HCT116 (cell line): ENCODE measurements around the gene C1orf116. TPM values are rescaled to one million over a fixed set of nuclear protein-coding genes. Genes with fewer than 3 reads are reported as not detected.
A peak's percentile ranks its signal among the peaks of the same experiment; 100 is the strongest.

ENCODE experiments used
- ATAC-seq: fragments of 200-7000 bp; cut with Tn5 transposase; 2 replicates; pipeline ENCODE4 v1.9.1; 2020; ENCODE audit warnings: mild to moderate bottlenecking, moderate library complexity
- BruUV-seq: library from RNA; stranded (reverse); fragments of 400-500 nt; replicated peaks from 2 replicates; lab custom pipeline; 2021; lab: Mats Ljungman, UMichigan
- CTCF ChIA-PET: fragments of 300-600 bp; sonication (Branson Sonifier 250); formaldehyde crosslinking; loops from one replicate; lab custom pipeline; 2021; ENCODE audit warnings: antibody characterized with exemption; lab: Charles Lee
- POLR2A ChIA-PET: fragments of 300-600, 350-600 bp; sonication (Branson Sonifier 250); formaldehyde crosslinking; loops from one replicate; lab custom pipeline; 2021; ENCODE audit warnings: antibody characterized with exemption; lab: Charles Lee
- RAD21 ChIA-PET, 2 experiments: fragments of 300-600 bp; sonication (Branson Sonifier 250); formaldehyde crosslinking; loops; one replicate each; lab custom pipeline; 2023; ENCODE audit warnings: low total read pairs in 2 of 2; ENCODE audit not compliant: uncharacterized antibody in 2 of 2, unreplicated experiment in 2 of 2, low non-redundant PET in 1 of 2; lab: Charles Lee
- DNase-seq: peaks from one replicate; pipeline ENCODE4 v3.0.0-alpha.2; 2010; ENCODE audit warnings: low read depth, low spot score
- H2AFZ ChIP-seq: fragments of 200-600 bp; shearing (Covaris generic), sonication (generic); 2 replicates; pipeline ENCODE4 v1.6.1; 2017; ENCODE audit warnings: low read depth, mixed run types, mixed read lengths, antibody characterized with exemption, low read length; ENCODE audit not compliant: poor library complexity, severe bottlenecking
- H3K27ac ChIP-seq: 2 replicates; pipeline ENCODE4 v1.5.1; 2012; ENCODE audit warnings: low read depth, low read length
- H3K27me3 ChIP-seq: fragments of 200-600 bp; sonication (generic); 2 replicates; pipeline ENCODE4 v1.6.1; 2016; ENCODE audit warnings: mixed run types, low read length, mixed read lengths; ENCODE audit not compliant: insufficient read depth
- H3K36me3 ChIP-seq, 2 experiments: fragments of 200-500 bp in 1 of 2; fragments of 200-600 bp in 1 of 2; sonication (Bioruptor generic) in 1 of 2; sonication (generic) in 1 of 2; 2 replicates each; pipeline versions ENCODE4 v1.5.1 to v1.6.1; 2014 to 2016; ENCODE audit warnings: low read length in 2 of 2, inconsistent platforms in 1 of 2, mixed read lengths in 1 of 2, mixed run types in 1 of 2; ENCODE audit not compliant: insufficient read depth in 2 of 2, control insufficient read depth in 1 of 2
- H3K4me1 ChIP-seq, 2 experiments: fragments of 200-600 bp in 1 of 2; sonication (generic) in 1 of 2; 2 replicates each; pipeline versions ENCODE4 v1.5.1 to v1.6.1; 2012 to 2017; ENCODE audit warnings: low read length in 2 of 2, inconsistent platforms in 1 of 2, mild to moderate bottlenecking in 1 of 2, mixed read lengths in 1 of 2, mixed run types in 1 of 2, moderate library complexity in 1 of 2; ENCODE audit not compliant: insufficient read depth in 2 of 2, control insufficient read depth in 1 of 2
- H3K4me2 ChIP-seq: fragments of 200-600 bp; sonication (generic); 2 replicates; pipeline ENCODE4 v1.6.1; 2017; ENCODE audit warnings: mixed run types, low read length, mixed read lengths
- H3K4me3 ChIP-seq, 2 experiments: fragments of 200-600 bp in 1 of 2; sonication (generic) in 1 of 2; replicated peaks in 1 of 2; 2 replicates each; pipeline ENCODE4 v1.5.1; 2011 to 2016; ENCODE audit warnings: low read length in 2 of 2, control low read depth in 1 of 2, low read depth in 1 of 2, mild to moderate bottlenecking in 1 of 2, mixed read lengths in 1 of 2, mixed run types in 1 of 2
- H3K79me2 ChIP-seq: fragments of 200-600 bp; sonication (generic); 2 replicates; pipeline ENCODE4 v1.6.1; 2017; ENCODE audit warnings: mild to moderate bottlenecking, mixed run types, low read length, moderate library complexity, mixed read lengths; ENCODE audit not compliant: insufficient read depth
- H3K9ac ChIP-seq: fragments of 200-600 bp; sonication (generic); 2 replicates; pipeline ENCODE4 v1.6.1; 2016; ENCODE audit warnings: low read length, mixed read lengths
- H3K9me2 ChIP-seq: fragments of 200-600 bp; sonication (generic), shearing (Covaris generic); 2 replicates; pipeline ENCODE4 v1.6.1; 2017; ENCODE audit warnings: mixed run types, mild to moderate bottlenecking, moderate library complexity; ENCODE audit not compliant: insufficient read depth
- H3K9me3 ChIP-seq, 2 experiments: fragments of 200-500 bp in 1 of 2; fragments of 200-600 bp in 1 of 2; sonication (Bioruptor generic) in 1 of 2; sonication (generic) in 1 of 2; 2 replicates each; pipeline ENCODE4 v1.6.1; 2014 to 2017; ENCODE audit warnings: low read length in 2 of 2, mixed read lengths in 2 of 2, inconsistent platforms in 1 of 2, low read depth in 1 of 2, mild to moderate bottlenecking in 1 of 2, mixed run types in 1 of 2, moderate library complexity in 1 of 2; ENCODE audit not compliant: control insufficient read depth in 1 of 2, insufficient read depth in 1 of 2
- H4K20me1 ChIP-seq: fragments of 200-600 bp; sonication (generic), shearing (Covaris generic); 2 replicates; pipeline ENCODE4 v1.6.1; 2017; ENCODE audit warnings: mixed run types, mild to moderate bottlenecking, moderate library complexity; ENCODE audit not compliant: insufficient read depth
- CBX3 ChIP-seq: IDR thresholded peaks from 2 replicates; pipeline ENCODE4 v1.6.1; 2012; ENCODE audit warnings: low read depth
- ELF1 ChIP-seq: IDR thresholded peaks from 2 replicates; pipeline ENCODE4 v1.6.1; 2012; ENCODE audit warnings: low read depth, borderline replicate concordance
- EZH2 ChIP-seq: fragments of 200-600 bp; sonication (generic); IDR thresholded peaks from 2 replicates; pipeline ENCODE4 v1.6.1; 2017; ENCODE audit warnings: antibody characterized with exemption, mixed run types
- EZH2phosphoT487 ChIP-seq: fragments of 200-600 bp; IDR thresholded peaks from 2 replicates; pipeline ENCODE4 v1.6.1; 2018; ENCODE audit warnings: antibody characterized with exemption, borderline replicate concordance
- FOSL1 ChIP-seq: IDR thresholded peaks from 2 replicates; pipeline ENCODE4 v1.6.1; 2012; ENCODE audit warnings: low read depth
- POLR2A ChIP-seq: IDR thresholded peaks from 2 replicates; pipeline ENCODE4 v1.7.0; 2011; ENCODE audit warnings: borderline replicate concordance; ENCODE audit not compliant: insufficient read depth, insufficient read length; ENCODE audit errors: extremely low read depth
- POLR2AphosphoS5 ChIP-seq: IDR thresholded peaks from 2 replicates; pipeline ENCODE4 v1.6.1; 2011; ENCODE audit warnings: mild to moderate bottlenecking, low read depth, low read length, moderate library complexity
- SP1 ChIP-seq: IDR thresholded peaks from 2 replicates; pipeline ENCODE4 v1.6.1; 2012; ENCODE audit warnings: low read depth
- YY1 ChIP-seq: IDR thresholded peaks from 2 replicates; pipeline ENCODE4 v1.6.1; 2011; ENCODE audit warnings: low read length, low read depth, moderate library complexity, mild to moderate bottlenecking; ENCODE audit not compliant: insufficient replicate concordance; ENCODE audit errors: extremely low read depth
- intact Hi-C: fragments of 100-400 bp; cut with micrococcal nuclease; formaldehyde crosslinking; loops from 2 replicates; pipeline ENCODE4 v1.10.0; 2022
- total RNA-seq: library from RNA; stranded (reverse); gene quantifications from one replicate; pipeline ENCODE4 v1.2.1, GENCODE V29; 2021; ENCODE audit not compliant: unreplicated experiment
- TF ChIP-seq, protein P1 (sequence below): IDR thresholded peaks from 2 replicates; pipeline ENCODE4 v1.6.1; 2012
- TF ChIP-seq, protein P2 (sequence below): IDR thresholded peaks from 2 replicates; pipeline ENCODE4 v1.6.1; 2011; ENCODE audit warnings: mild to moderate bottlenecking, low read length, moderate library complexity; ENCODE audit not compliant: insufficient replicate concordance; ENCODE audit errors: extremely low read depth
- TF ChIP-seq, protein P3 (sequence below): IDR thresholded peaks from 2 replicates; pipeline ENCODE4 v1.6.1; 2012; ENCODE audit warnings: low read depth

The C1orf116 gene
- total RNA-seq, 1 experiment from 2014 or later, result 3.6 TPM

DNA sequence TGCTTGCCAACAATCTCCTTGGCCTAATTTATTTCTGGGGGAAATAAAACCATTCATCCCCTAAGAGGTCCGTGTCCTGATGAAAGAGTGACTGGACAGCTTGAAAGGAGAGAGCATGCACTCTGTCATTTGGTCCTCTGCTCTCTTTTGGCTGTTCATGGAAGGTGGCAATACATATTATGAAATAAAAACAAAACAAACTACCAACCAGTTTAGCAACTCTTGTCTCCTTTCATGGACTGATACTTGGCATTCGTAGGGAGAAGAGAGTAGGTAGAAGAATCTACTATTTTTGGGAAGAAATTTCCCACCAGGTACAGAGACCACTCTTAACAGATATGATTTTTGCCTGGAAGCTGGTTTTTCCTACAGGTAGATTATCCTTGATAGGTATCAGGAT lies 746 bp upstream of the C1orf116 start:
- peak overlapping the region; percentile 68 for H3K4me2 ChIP-seq
- no TSS peak for BruUV-seq

More for the DNA sequence above, 746 bp upstream of the C1orf116 start:
- no peaks in the 10 kb centered on the region for H3K9me2 ChIP-seq
- RAD21 ChIA-PET, result no interaction called here
- TF ChIP-seq SP1 (no peak), EZH2 (no peak), POLR2AphosphoS5 (no peak), EZH2phosphoT487 (no peak), POLR2A (no peak), CBX3 (no peak), ELF1 (no peak), YY1 (no peak), FOSL1 (no peak)
- TF ChIP-seq, protein P1, sequence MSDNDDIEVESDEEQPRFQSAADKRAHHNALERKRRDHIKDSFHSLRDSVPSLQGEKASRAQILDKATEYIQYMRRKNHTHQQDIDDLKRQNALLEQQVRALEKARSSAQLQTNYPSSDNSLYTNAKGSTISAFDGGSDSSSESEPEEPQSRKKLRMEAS, result no peak
- TF ChIP-seq, protein P2, sequence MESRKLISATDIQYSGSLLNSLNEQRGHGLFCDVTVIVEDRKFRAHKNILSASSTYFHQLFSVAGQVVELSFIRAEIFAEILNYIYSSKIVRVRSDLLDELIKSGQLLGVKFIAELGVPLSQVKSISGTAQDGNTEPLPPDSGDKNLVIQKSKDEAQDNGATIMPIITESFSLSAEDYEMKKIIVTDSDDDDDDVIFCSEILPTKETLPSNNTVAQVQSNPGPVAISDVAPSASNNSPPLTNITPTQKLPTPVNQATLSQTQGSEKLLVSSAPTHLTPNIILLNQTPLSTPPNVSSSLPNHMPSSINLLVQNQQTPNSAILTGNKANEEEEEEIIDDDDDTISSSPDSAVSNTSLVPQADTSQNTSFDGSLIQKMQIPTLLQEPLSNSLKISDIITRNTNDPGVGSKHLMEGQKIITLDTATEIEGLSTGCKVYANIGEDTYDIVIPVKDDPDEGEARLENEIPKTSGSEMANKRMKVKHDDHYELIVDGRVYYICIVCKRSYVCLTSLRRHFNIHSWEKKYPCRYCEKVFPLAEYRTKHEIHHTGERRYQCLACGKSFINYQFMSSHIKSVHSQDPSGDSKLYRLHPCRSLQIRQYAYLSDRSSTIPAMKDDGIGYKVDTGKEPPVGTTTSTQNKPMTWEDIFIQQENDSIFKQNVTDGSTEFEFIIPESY, result no peak
- TF ChIP-seq, protein P3, sequence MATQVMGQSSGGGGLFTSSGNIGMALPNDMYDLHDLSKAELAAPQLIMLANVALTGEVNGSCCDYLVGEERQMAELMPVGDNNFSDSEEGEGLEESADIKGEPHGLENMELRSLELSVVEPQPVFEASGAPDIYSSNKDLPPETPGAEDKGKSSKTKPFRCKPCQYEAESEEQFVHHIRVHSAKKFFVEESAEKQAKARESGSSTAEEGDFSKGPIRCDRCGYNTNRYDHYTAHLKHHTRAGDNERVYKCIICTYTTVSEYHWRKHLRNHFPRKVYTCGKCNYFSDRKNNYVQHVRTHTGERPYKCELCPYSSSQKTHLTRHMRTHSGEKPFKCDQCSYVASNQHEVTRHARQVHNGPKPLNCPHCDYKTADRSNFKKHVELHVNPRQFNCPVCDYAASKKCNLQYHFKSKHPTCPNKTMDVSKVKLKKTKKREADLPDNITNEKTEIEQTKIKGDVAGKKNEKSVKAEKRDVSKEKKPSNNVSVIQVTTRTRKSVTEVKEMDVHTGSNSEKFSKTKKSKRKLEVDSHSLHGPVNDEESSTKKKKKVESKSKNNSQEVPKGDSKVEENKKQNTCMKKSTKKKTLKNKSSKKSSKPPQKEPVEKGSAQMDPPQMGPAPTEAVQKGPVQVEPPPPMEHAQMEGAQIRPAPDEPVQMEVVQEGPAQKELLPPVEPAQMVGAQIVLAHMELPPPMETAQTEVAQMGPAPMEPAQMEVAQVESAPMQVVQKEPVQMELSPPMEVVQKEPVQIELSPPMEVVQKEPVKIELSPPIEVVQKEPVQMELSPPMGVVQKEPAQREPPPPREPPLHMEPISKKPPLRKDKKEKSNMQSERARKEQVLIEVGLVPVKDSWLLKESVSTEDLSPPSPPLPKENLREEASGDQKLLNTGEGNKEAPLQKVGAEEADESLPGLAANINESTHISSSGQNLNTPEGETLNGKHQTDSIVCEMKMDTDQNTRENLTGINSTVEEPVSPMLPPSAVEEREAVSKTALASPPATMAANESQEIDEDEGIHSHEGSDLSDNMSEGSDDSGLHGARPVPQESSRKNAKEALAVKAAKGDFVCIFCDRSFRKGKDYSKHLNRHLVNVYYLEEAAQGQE, result no peak
- TF ChIP-seq, all 23 proteins: peak for 0
- H3K4me1 ChIP-seq, result peaks cover 22 to 74% of the 10 kb centered on the region in 2 experiments
- H3K4me3 ChIP-seq, result 0 out of 4 replicates have a peak overlapping the region, but pooled peaks of 1 of the 2 experiments have one; percentile 55
- ChIA-PET CTCF (interaction anchor here (1.2 to 1.5 kb wide), 5 partner anchors 11 to 532 kb away, joined by 3 to 5 read pairs (median 3); no protein-coding TSS in a partner anchor), POLR2A (interaction anchor here (1.0 kb wide), 1 partner anchor 20 kb away, joined by 9 read pairs; the partner anchor contains the start of gene PFKFB2)
- no peaks in the 10 kb centered on the region for H4K20me1 ChIP-seq
- ATAC-seq (no peak), DNase-seq (no peak)
- peak overlapping the region; percentile 54; the same call in 1 of the 2 replicates for H3K9ac ChIP-seq
- H2AFZ ChIP-seq, result no peak overlapping the region
- H3K79me2 ChIP-seq, result peaks cover 3% of the 10 kb centered on the region; the same call in 1 of the 2 replicates
- no peaks in the 10 kb centered on the region for H3K27me3 ChIP-seq
- H3K9me3 ChIP-seq, result no peaks in the 10 kb centered on the region
- H3K36me3 ChIP-seq, result no peaks in the 10 kb centered on the region
- intact Hi-C loops, result no loop called here
- H3K27ac ChIP-seq, result no peak overlapping the region
